Measurements from ENCODE around the gene CNRIP1.

Gene CNRIP1

DNA sequence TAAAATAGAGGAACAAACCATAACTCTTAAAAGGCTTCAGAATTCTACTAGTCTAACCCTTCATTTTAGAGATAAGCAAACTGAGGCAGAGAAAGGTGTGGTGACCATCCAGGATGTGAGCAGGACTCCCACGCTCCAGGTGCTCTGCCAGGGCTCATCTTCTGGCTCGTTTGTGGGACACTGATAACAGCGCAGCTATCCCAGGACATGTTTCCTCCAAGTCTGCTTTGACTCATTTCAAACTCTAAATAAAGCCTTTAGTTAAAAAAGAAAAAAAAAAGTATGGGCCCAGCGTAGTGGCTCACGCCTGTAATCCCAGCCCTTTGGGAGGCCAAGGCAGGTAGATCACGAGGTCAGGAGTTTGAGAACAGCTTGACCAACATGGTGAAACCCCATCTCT lies 28.4 kb downstream of the CNRIP1 start:
- no peak for DNase-seq

DNA sequence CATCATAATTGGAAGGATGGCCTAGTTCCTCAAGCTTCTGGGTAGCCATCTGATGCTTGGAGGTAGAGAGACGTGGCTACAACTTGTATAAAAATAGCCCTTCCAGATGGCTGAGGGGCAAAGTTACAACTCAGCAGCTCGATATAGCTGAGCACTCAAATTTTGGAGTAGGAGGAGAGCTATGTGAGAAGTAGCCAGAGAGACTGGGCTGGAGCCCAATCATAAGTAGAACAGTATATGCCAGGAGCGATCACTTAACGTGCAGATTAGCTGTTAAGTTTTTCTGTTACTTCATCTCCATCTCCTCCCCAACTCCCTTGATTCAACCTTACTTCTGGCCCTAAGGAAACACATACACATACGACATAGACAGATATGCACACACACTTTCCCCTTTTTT lies 28.8 kb downstream of the CNRIP1 start:
- peak; percentile 95 for DNase-seq

DNA sequence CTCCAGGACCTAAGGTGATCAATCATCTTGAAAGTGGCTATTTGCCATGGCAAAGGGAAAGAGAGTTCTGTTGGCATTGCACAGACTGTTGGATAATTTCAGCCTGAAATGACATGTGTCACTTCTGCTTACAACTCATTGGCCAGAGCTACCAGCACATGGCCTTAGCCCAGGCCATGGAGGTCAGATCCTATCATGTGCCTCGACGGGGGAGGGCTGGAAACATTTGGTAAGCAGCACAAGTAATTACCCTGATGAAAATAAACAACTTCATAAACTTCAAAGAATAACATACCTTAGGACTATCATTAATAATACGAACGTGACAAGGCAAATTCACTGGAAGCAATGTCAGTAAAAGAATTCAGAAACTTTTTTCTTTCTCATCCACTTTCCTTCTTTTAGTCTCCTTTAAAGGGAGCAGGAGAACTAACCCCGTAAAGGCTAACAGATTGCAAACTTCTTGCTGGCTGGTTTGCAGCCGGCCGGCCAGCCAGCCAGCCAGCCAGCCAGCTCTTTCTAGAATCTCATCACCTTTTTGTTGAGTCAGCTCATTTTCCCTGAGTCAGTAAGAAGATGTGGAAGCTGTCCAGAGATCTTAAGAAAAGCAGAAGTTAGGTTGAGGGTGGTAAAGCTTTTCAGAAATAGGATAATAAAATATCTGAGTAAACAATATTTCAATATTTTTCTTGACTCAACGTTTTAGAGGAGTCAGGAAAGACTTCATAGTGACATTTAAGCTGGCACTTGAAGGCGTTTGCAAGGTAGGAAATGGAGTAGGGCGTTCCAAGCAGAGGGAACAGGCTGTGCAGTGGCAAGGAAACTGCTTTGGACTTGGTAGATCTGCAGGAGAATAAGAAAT lies 31.9 kb downstream of the CNRIP1 start:
- DNase-seq, result peak; percentile 95

DNA sequence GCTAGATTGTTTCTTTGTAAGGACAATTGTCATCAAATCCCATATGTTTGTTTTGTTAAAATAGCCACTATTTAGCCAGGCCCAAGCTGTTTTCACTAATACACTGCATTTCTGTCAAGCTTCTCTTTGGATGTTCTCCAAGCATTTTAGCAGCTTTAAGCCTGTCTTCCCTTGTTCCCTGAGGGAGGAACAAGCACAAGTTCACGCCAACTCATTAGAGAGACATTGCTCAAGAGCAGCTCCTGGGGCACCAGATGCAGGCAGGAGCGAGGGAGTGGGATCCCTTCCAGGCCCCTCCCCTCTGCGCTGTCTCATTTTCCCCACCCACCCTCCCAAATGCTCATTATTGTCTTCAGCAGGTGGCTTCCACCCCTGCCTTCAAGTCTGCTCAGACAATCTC lies 34.9 kb downstream of the CNRIP1 start:
- no peak for DNase-seq

DNA sequence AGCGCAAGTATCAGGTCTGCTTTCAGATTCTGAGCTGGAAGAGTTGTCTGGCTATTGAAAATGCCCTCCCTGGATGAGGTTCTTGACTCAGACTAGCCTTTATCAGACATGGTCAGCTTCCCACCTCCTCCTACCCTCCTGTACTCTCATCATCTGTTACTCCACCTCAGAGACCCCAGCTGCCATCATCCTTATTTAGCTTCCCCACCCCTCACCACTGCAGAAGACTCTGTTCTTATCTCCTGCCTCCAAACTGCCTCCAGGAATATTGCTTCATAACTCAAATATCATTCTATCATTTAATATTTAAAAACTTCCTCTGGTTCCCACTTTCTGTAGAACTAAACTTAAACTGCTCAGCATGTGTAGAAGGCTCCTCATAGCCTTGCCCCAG lies 36.3 kb downstream of the CNRIP1 start:
- DNase-seq, result no peak

DNA sequence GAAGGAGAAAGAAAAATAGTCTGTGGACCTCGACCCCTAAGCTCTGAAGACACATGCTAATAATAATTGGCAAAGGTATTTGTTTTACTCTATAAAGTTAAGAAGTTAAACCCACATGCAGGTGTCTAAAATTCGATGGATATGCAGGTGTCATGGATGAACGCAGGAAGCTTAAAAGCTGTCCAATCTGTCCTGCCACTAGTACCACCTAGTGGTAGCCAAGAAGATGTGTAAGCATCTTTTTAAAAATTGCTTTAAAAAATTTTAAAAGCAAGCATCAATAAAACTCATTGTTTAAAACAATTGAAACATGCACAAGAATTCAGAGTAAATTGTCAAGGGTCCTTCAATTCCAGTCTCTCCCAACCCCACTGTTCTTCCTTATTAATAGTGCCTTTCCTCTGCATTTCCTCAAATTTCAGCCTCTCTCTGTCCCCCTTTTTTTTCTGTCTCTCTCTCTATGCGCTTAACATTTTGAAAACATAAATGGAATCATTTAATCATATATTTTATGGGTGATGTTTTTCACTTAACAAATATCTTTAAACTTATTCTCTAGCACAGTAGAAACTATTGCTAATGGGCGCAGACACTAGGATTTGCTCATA lies 36.8 kb downstream of the CNRIP1 start:
- peak; percentile 64 for DNase-seq

DNA sequence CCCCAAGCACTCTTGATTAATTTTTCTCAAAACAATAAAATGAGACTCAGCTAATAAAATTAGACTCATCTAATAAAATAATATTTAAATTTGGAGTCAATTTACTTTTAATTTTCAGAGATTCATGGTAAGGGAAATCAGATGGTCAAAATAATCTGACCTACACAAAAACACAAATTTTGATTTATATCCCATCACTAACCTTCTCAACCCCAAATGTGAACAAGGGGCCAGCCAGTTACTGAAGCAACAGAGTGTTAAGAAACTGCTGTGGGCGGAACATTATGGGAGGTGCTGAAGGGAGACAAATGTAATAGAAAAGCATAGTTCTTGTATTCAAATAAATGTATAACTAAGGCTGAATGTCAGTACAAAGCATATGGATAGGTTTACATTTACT lies 39.0 kb downstream of the CNRIP1 start:
- no peak for DNase-seq

DNA sequence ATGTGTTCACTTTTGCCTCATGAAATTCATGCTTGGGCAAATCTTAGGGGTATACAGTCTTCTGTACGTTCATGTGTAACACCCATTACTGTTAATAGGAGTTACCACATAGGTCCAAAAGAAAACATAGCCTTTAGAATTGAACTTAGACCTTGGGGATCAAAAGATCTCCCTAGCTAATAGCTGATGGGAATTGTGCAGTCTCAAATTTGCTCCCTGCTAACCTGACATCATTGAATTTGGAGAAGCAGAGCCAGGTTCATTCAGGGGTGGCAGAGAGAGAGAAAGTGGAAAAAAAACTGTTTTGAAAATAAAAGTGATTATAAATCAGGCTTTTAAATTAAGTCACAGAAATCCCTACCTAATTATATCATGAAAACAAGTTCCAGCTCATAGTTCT lies 39.4 kb downstream of the CNRIP1 start:
- DNase-seq, result no peak

DNA sequence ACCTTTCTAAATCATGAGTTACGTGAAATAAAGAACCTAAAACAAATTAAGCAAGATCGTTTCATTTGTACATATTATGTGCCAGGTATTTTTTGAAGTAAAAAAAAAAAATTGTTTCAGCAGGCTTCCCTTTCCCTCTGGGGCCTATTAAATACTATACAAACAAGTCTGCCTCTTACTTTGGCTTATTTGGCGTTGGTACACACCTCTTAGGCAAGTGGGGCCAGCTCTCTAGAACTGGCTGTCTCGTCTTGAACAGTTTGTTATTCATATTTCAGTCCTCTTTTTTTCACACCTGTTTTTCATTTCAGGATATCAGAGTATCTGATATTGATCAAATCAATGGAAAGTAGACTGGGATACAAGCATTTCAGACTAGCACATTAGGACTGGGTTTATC lies 40.1 kb downstream of the CNRIP1 start:
- DNase-seq, result no peak

DNA sequence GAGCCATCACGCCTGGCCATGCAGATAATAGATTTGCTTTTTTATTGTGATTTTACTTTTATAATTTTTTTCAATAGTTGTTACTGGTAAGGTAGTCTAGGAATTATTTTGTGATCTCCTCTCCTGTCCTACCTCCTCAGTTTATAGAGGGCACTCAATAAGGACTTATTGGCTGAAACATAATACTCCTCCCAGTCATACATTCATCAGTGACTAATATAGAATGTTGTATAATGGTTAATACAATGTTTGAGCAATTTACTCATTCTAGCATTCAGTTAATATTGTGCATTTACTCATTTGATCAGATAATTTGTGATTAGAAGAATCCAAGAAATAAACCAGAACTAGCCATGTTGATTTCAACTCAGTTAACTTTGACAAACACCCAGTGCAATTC lies 41.6 kb downstream of the CNRIP1 start:
- DNase-seq, result no peak

DNA sequence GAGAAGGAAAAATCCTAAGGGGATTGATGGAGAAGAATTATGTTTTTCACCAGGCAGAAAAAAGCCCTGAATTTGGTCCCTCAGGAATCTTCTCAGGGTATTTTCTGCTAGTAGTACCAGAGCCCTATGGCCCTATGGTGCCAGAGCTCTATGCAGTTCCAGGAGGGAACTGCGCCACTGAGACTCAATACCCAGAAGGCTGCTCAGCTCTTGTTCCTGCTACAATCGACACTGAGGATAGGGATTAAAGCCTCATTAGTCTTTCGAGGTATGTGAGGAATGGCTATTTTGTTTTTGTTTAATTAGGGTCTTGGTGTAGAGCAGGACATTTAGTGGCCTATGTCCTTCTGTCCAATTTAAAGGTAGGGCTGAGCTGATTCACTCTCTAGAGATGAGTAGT lies 45.7 kb downstream of the CNRIP1 start:
- no peak for DNase-seq

DNA sequence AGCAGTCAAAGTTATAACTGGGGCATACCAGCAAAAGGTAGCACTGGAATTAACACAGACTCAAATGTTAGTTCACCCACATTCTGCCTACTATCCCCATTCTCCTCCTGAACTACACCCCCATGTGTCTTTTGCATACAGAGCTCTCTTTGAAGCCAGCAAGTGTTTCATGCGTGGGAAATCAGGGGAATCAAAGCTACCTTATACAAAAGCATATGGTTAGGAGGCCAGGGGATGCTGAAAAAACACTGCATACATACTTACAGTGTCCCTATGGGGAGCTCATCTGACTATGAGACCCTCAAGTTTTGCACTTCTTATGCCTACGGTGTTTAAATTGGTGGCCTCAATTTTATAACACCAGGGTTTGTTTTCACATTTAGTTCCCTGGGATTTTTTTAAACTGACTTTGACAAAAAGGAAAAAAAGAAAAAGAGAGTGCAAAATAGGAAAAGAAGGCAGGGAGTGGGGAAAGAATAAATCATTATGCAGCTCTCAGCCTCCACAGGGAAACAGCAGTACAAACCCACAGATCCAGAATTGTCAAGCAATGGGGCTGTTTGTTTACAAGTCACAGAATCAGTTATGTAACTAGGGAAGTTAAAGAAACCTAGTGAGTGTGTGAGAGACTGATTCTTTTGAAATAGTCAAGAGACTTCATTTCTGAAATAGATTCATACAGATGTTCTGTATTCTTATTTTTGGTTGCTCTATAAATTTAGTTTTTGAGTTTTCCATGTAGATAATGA lies 47.3 kb downstream of the CNRIP1 start:
- DNase-seq, result no peak

DNA sequence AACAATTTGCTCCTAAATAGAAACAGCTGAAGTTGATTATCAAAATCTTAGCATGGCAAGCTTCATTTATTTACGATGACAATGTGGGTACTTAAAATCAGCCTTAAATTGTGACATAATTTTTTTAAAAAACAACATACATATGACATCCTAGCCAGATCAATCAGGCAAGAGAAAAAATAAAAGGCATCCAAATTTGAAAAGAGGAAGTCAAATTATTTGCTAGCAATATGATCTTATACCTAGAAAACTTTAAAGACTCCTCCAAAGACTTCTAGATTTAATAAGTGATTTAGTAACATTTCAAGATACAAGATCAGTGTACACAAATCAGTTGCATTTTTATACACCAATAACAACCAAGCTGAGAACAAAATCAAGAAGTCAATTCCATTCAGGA lies 53.1 kb downstream of the CNRIP1 start:
- DNase-seq, result no peak

DNA sequence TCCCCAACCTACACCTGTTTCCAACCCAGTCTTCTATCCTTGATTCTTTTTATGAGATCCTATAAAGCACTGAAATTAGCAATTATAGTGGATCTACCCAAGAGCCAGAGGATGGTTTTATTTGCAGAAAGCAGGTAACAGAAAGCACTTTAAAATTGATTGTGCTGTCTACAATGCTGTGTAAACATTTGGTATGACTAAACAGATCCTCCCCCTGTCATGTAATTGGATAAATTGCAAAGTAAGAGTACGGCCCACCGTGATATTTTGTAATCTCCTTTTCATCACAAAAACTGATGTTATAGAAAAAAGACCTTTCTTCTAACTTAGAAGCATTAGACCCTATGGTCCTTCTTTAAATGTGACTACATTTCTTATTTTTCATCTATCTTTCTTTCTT lies 56.1 kb downstream of the CNRIP1 start:
- no peak for DNase-seq

DNA sequence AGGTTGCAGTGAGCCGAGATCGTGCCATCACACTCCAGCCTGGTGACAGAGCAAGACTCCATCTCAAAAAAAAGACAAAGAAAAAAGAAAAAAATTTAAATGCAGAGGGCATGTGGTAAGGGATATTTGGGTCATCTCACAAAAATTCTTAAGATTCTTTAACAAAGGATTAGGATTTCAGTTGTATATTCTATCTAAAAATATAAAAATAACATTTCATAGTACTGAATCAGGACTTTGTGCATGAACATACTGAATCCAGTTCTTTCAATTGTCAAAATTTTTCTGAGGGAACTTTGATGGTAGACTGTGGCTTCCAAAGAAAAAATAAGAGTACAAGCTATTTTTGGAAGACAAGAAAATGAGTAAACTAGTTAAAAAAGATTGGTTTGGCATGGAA lies 60.9 kb downstream of the CNRIP1 start:
- DNase-seq, result no peak

DNA sequence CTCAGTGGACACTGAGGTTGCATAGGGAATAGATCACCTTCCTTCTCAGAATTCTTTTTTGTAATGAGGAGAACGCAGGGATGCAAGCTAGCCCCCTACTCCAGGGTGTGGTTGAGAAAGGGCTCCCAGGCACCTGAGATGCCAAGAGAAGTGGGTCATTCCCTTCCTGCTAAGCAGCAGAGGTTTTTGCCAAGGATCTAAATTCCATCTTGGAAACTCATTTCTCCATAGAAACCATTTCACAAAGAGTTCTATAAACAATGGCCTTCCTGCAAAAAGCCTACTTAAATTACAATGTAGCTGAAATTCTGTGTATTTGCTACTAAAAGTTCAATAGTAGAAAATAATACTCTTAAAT lies 63.7 kb downstream of the CNRIP1 start:
- DNase-seq, result no peak

DNA sequence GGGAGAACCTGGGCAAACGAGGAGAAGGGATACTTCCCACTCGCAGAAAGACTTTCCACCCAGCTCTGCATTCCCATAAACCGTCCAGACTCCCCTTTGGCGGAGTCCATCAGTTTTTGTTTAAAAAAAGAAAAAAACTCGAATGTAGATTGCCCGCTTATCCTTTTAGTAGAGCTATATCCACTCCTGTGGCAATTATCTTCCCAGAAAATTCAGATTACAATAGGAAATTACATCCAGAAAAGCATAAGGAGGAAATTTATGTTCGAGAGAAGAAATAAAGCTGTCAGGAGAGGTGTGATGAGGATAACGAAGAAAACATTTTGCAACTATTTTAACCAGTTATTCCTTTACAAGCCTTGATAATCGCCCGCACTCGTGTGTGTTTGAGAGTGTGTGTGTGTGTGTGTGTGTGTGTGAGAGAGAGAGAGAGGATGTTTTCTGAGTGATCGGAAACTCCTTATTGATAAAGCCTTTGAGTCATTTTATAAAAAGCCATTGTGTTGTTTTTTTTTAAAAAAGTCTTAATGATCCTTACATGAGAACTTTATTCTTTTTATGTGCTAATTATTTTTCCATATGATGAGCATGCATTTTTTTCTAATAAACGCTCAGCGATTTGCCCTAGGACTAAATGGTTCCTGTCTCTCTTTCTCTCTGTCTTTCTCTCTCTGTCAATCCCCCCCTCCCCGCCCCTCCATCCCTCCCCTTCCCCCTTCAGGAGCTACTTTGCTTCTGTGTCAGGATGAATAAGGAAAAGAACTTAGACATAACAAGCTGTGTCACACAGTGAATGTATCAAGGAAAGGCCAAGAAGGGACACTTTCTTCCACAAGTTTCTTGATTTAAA lies 66.3 kb downstream of the CNRIP1 start:
- DNase-seq, result peak; percentile 54

DNA sequence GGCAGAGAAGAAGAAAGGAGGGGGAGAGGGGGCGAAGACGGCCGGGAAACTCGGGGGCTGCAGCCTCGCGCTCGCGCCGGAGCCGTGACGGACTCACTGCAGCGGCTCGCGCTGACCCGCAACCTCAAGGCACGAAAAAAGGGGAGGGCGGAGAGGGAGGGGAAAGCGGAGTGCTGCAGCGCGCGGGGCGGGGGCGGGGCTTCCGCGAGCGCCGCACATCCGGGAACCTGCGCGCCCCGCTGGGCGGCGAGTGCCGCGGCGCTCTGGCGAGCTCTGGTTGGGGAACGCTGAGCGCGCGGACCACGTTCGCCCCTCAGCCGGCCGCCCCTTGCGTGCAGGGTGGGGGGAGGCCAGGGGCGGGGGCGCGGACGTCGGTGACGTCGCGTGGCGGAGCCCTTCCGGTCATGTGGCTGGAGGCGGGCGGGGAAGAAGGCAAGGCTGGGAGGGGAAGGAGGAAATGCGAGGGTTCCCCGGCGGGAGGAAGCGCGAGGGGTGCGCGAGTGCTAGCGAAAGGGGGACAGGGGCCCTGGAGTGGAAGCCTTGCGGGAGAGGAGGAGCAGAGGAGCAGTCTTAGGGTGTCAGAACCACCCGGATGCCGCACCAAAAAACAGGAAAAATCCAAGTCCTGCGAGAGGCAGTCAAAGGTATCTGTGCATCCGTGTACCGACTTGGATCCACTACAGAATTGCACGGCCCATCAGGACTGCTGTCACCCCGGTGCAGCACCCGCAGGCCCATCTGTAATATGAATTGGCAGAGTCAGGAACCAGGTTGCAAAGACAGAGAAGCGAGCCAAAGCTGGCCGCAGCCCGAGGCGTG lies 67.1 kb downstream of the CNRIP1 start, which contains the start of gene PPP3R1:
Gene PPP3R1, minus strand, starts transcription at position 133 of the 819 bp plus-strand sequence. CDS start 405 bp downstream, outside the sequence.
- peak; percentile 97 for DNase-seq

DNA sequence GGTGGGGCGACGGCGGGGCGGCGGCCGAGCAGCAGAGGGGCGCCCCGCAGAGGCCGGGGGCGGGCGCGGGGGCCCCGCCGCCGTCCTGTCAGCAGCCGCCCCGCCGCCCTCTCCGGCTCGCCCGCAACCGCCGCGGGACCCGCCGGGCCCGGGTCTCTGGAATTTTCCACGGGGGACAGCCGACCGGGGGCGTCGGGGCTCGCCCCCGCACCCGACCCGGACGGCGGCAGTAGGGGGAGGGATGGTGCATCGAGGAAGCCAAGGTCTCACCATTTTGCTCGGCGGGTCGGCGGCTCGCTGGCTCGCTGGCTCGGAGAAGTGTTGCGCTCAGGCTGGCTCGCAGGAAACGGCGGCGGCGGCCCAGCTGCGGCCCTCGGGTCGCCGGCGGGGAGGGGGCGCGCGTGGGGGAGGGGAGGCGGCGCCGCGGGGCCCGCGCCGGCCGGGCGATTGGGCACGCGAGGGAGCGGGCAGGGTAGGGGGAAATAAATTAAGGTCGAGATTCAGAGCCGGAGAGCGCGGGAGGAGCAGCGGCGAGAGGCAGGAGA lies 67.8 kb downstream of the CNRIP1 start:
- no peak for DNase-seq

DNA sequence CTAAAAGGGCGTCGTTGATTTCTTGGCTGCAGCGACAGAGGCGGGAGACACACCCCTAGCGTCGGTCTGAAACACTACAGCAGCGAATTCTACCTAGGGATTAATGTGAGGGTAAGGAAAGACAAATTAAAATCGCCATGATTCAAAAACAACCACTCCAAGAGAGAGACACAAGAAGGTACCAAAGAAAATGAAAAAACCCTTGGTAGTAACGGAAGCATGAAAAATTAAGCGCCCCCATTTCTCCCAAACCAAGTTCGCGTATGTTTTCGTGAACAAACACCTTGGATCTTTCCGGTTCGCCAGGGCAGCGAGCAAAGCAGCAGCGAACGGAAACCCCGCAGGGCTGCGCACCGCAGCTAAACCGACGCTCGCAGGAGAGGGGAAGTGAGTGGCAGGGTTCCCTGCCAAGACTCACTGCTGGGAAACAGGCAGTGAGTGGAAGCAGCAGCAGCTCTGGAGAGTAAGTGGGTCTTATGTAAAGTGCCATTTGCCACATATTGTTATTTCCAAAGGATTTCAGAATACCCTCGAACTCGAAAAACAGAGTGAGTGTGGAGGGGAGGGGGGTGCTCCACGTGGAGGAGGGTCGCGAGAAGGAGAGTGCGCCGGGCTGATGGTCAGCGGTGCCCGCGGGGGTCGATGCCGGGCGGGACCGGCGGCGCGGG lies 68.4 kb downstream of the CNRIP1 start:
- DNase-seq, result peak; percentile 90

DNA sequence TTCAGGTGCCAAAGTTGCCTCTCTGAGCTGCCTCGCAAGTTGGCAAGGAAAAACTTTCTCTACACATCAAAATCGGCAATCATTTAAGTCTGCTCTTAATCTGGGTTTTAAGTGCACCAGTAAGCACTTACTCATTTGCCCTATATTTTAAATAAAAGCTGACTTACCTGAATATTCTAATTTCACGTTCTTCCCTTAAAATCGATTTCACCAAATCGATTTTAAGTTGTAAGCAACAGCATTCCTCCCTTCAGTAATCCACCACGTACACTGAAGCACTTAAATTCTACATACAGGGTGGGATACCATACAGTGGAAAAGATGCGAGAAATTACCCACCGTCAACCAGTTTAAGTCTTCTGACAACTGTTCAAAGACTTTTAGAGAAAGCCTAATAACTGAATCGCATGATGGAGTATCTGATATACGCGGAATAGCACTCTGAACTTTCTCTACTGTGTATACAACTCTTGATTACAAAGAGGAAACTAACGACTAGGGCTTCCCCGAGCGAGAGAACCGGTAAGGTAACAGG lies 69.0 kb downstream of the CNRIP1 start:
- DNase-seq, result no peak

All from RPMI8226 (cell line).